GM21723 (cell line): ENCODE data around the gene SLC25A34.
"Not testable (repeated sequence)": the region's sequence is repeated elsewhere in the genome, so short reads cannot be mapped to it uniquely, and the experiment has no call there.

Source experiments
- ATAC-seq: cut with Tn5 transposase; IDR thresholded peaks from one replicate; pipeline ENCODE4 v1.9.1; 2021; ENCODE audit warnings: mild to moderate bottlenecking, moderate library complexity; ENCODE audit not compliant: unreplicated experiment

SLC25A34 gene

DNA sequence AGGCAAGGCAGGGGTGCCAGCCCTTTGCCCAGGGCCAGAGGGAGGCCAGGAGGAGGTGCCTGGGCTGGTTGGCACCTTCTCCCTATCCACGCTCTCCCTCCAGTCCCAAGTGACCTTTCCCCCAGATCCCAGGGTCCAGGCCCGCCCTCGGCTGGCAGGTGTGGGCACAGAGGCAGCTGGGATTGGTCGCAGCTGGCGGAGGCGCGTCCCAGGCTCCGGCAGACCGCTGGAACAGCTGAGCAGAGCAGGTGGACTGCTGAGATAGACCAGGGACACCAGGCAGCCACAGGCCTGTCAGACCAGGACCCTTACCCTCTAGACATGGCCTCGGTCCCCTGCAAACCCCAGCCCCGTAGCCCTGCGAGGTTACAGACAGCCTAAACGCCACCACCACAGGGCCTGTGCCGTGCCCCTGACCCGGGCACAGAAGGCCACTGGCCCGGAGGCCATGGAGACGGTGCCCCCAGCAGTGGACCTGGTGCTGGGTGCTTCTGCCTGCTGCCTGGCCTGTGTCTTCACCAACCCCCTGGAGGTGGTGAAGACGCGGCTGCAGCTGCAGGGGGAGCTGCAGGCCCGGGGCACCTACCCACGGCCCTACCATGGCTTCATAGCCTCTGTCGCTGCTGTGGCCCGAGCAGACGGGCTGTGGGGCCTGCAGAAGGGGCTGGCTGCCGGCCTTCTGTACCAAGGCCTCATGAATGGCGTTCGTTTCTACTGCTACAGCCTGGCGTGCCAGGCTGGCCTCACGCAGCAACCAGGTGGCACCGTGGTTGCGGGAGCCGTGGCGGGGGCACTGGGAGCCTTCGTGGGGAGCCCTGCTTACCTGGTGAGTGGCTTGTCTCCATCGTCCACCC, at the start of gene SLC25A34:
Gene SLC25A34 (plus strand): TSS at position 221 of the 854 bp plus-strand sequence. CDS start 228 bp downstream, at position 449.
- no peak for ATAC-seq

DNA sequence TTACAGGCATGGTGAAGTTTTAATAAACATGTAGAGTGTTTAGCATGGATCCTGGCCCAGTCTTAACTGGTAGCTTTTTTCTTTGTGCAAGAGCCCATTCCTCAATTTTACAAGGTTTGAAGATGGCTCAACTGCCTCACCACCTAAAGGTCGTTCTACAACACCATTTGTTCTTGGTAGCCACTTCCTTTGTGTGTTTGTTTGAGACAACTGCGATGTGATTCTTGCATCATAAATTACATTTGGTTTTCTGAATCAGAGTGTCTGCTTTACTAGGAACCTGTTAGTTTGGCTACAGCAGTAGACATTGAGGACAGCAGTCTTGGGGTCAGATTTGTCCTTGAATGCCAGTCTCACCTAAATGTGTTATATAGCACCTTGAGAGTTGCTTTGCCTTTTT, 48.6 kb upstream of the SLC25A34 start:
- ATAC-seq, result no peak

DNA sequence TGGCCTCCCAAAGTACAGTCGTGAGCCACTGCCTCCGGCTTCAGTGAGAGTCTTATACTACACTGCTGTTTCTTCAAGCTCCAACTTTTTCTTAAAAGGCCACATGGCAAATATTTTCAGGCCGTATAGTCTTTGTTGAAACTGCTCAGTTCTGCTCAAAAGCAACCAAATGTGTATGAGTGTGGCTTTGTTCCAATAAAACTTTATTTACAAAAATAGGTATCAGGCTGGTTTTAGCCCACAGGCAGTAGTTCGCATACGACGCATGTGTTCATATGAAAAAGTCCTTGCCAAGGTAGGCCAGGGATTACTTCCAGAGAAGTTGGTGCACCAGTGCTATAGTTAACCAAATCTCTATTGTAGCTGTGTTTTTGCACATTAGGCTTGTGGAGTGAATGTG, 45.7 kb upstream of the SLC25A34 start:
- no peak for ATAC-seq

DNA sequence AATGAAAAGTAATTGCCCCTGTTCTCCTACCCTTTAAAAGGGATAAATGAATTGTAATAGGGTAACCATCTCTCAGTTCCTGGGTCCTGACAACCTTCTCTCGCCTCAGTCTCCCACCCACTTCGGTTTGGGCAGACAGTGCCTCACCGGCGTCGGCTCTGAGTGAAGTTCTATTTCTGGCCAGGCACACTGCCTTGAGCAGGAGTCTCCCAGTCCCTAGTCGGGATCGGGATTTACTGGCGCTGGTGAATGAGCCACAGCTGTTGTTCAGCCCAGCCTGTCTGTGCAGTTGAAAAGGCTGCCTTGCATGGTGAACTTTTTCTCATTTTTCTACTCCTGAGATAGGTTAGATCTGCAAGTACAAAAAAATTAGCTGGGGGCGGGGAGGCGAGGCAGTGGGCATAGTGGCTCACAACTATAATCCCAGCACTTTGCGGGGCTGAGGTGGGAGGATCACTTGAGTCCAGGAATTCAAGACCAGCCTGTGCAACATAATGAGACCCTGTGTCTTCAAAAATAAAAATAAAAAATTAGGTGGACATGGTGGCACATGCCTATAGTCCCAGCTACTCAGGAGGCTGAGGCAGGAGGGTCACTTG, 44.5 kb upstream of the SLC25A34 start:
- no peak for ATAC-seq

DNA sequence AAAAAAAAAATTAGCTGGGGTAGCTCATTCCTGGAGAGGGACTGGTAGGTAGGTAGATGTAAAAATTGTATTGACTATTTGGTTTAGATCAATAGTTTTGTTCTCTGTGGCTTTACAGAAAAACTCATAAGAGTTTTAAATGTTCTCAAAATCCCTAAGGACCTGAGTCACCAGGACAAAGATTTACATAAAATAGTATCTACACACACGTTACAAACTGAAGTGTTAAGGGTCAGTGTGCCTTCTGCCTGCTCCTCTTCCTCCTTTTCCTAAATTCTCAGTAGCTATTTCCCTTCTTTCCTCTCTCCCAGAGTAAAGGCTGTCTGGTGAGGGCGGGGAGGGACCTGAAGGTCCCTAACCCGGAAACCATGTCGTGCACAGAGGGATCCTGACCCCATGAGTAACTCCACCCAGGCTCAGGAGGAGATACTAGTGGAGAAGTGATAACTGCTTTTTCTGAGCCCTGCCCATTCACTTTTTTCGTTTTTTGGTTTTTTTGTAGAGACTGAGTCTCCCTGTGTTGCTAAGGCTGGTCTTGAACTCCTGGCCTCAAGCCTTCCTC, 43.9 kb upstream of the SLC25A34 start:
- ATAC-seq, result no peak

DNA sequence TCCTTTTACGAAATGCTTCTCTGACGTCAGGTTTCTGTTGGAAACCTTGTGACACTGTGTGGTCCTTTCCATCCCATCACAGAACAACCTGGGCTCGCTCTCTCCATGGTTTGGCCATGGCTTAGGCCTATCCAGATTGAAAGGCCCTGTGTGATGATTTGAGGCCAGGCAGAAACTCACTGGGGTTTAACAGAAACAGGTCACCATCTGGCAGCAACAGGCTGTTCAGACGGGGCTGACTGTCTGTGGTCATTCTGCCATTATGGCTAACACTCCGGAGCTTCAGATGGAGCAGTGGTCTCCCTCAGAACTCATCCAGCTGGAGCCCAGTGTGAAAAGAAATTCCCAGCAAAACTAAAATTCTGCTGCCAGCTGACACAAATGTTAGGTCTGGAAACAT, 42.7 kb upstream of the SLC25A34 start:
- ATAC-seq, result no peak

DNA sequence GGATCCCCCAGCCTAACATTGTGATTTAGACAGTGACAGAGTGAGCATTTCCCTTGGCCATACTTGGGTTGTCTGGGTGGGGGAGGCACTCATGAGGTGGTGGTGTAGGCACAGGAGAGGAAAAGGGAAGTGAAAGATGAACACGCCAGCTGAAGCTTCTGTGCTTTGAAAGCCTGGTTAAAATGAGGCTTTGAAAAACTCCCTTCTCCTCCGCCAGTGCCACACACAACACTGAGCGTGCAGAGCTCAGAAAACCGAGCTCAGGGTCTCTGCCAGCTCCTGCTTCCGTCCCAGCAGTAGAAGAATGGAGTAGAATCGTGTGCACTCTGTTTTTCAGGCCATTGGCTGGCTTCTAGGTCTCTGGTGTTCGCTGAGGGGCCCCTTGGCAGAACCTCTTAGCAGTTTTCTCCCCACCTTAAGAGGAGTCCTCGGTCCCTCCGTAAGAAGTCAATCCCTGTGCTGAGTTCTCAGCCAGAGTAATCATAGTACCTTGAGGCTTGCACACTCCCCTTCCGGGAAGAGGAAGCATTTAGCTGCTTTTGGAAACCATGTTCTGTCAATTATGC, 39.0 kb upstream of the SLC25A34 start:
- peak; percentile 93 for ATAC-seq

DNA sequence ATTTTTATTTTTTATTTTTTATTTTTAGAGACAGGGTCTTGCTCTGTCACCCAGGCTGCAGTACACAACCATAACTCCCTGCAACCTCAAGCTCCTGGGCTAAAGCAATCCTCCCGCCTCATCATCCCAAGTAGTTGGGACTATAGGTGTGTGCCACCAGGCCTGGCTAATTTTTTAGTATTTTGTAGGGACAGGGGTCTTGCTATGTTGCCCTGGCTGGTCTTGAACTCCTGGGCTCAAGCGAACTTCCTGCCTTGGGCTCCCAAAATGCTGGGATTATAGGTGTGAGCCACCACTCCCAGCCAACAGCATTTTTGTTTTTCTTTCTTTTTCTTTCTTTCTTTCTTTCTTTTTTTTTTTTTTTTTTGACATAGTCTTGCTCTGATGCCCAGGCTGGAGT, 37.9 kb upstream of the SLC25A34 start:
- ATAC-seq, result no peak

DNA sequence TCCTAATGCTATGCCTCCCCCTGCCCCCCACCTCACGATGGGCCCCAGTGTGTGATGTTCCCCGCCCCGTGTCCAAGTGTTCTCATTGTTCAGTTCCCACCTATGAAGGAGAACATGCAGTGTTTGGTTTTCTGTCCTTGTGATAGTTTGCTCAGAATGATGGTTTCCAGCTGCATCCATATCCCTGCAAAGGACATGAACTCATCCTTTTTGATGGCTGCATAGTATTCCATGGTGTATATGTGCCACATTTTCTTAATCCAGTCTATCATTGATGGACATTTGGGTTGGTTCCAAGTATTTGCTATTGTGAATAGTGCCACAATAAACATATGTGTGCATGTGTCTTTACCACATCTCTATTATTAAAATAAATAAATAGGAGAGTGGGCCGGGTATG, 36.7 kb upstream of the SLC25A34 start:
- not testable (repeated sequence) for ATAC-seq

DNA sequence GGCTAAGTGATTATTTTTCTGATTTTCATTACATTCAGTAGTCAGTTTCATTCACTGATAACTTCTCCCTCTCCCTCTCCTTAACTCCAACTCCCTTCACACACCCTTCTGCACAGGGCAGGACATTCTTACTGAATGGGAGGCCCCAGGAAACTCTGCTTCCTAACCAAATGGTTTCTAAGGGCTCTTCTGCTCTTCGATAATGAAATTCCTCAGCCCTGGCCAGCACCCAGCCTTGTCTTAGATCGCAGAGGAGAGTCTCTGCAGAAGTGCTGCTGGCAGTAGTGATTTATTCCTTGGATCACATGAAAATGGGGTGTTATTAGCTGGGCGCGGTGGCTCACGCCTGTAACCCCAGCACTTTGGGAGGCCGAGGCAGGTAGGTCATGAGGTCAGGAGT, 35.5 kb upstream of the SLC25A34 start:
- ATAC-seq, result no peak

DNA sequence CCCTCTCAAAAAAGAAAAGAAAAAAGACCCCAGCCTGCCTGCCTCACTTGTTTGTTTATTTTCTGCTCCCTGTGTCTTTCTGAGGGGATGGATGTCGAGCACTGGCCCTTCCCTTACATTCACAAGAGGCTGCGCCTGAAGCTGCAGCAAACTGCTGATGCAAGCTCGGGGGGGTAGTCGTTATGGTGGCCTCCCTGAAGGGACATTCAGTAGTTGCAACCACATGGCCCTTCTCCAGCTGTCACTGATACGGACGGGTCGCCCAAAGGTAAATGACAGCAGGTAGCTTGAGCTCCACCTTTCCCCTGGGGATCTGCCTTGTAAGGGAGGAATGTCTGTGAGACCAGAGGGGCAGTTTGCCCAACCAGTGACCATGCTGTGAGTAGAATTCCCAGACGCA, 34.3 kb upstream of the SLC25A34 start:
- no peak for ATAC-seq

DNA sequence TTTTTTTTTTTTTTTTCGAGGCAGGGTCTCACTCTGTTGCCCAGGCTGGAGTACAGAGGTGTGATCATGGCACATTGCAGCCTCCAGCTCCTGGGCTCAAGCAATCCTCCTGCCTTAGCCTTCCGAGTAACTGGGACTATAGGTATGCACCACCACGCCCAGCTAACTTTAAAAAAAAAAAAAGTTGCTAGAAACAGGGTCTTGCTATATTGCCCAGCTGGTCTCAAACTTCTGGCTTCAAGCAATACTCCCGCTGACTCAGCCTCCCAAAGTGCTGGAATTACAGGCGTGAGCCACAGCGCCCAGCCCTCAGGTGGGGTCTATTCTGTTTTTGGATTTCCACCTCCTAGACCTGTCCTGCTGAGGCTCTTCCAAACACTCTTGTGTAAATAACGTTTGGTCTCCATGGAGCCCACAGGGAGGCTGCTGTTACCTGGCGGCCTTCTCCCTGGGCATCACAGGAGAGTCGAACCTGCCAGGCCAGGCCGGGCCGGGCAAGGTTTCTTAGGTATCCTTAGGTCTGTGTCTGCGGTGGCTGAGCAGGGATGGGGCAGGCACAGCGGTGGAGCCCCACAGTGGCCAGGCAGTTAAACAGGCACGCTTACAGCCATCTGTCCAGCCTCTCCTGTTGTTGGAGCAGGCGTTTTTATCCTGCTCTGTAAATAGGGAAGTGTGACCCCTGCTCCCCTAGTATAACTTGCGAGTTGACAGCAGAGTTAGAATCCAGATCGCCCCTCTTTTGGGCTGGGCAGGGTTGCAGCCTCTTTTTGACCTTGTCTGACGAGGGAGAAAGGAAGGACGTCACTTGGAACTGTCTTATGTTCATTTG, 33.1 kb upstream of the SLC25A34 start:
- no peak for ATAC-seq

DNA sequence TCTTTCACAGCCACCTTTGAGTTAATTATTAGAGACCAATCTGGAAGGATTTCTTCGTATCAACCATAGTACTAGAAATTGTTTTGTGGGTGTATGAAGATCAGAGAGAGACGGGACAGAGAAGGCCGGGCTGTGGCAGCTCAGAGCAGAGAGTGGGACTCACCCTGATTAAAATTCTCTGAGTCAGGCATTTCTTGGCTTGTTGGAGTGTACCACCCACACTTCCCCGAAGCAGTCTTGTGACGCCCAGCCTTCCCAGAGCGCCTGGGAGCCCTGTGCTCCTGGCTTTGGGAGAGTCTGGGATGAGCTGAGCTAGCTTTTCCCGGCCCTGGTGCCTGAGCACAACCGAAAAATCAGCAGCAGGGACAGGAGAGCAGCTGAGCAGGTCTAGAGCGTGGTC, 32.5 kb upstream of the SLC25A34 start:
- ATAC-seq, result no peak

DNA sequence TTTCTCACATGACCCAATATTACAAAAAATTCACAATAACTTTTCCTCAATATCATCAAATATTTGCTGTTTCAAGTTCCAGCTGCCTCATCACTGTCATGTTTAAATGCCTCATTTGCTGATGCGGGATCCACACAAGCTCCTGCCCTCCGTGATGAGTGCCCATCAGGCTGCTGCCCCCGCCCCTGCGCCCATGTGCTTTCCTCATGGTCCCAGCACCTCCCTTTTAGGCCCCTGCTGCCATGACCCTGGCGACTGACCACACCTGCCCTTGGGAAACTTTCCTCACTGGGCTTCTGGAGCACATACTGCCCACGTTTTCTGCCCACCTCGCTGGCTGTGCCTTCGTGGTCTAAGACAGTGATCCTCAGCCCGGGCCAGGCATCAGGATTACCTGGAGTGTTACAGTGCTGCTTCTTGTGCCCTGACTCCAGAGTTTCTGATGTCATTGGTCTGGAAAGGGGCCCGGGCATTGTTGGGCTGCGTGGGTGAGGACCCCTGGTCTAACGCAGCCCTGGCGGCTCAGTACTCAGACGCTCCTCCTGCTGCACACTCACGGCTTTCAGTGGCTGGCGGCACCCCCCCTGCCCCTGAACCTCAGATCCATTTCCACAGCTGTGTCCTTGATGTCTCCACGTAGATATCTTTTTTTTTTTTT, 31.4 kb upstream of the SLC25A34 start:
- no peak for ATAC-seq

DNA sequence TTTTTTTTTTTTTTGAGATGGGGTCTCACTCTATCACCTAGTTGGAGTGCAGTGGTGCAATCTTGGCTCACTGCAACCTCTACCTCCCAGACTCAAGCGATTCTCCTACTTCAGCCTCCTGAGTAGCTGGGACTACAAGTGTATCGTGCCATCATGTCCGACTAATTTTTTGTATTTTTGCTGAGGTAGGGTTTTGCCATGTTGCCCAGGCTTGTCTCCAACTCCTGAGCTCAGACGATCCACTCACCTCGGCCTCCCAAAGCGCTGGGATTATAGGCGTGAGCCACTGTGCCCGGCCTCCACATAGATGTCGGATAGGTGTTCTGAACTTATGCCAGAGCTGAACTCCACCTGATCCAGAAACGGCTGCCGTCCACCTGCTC, 30.9 kb upstream of the SLC25A34 start:
- no peak for ATAC-seq

DNA sequence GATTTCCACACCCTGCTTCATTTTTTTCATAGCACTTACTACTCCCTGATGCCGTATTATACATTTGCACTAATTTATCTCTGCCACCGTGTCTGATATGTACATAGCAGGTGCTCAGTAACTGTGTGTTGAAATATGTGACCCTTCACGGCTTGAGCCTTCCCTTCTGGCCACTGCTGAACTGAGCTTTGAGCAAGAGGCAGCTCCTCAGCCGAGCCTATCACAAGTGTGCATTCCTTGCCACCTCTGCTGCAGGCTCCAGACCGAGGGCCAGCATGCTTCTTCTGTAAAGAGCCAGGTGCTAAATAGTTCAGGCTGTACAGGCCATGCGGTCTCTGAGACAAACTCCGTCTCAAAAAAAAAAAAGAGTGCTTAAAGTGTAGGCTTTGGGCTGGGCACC, 29.3 kb upstream of the SLC25A34 start:
- no peak for ATAC-seq

DNA sequence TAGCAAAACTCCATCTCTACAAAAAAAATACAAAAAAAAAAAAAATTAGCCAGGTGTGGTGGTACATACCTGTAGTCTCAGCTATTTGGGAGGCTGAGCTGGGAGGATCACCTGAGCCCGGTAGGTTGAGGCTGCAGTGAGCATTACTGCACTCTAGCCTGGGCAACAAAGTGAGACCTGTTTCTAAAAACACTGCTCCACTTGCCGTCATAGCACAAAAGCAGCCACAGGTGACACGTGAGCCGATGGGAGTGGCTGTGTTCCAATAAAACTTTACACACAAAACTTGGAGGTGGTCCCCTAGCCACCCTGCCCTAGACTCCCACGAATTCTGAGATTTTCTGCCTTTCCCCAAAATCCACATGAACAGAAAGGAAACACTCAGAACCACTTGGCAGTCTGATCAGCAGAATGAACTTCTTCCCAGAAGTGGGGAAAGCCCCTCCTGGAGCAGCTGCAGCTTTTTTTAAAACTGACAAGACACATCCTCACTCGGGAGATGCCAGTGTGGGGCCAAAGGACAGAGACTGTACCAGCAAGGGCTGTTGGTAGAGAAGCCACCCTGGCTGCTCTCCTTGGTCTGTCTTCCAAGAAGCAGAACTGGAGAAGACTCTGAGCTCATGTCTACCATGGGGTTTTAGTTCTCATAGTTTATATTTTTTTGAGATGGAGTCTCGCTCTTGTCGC, 28.7 kb upstream of the SLC25A34 start:
- ATAC-seq, result no peak

DNA sequence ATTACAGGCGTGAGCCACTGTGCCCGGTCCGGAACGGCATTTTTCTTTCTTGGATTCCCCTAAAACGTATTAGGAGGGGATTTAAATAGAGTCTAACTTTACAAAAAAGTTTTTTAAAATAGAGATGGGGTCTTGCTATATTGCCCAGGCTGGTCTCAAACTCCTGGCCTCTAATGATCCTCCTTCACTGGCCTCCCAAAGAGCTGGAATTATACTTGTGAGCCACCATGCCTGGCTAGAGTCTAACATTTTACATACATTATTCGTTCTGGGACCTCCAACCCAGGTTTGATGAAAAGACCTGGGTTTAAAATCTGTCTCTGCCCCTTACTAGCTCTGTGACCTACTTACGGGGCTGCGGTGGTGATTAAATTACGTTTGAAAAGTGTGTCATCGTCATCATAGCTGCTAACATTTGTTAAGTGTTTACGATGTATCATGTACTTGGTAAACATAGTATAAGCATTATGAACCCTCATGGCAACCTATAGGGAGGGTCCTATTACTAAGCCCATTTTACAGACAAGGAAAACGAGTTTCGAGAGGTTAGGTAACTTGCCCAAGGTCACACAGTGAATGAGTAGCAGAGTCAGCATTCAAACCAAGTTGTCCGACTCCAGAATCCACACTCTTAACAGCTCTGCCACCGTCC, 27.4 kb upstream of the SLC25A34 start:
- ATAC-seq, result no peak

DNA sequence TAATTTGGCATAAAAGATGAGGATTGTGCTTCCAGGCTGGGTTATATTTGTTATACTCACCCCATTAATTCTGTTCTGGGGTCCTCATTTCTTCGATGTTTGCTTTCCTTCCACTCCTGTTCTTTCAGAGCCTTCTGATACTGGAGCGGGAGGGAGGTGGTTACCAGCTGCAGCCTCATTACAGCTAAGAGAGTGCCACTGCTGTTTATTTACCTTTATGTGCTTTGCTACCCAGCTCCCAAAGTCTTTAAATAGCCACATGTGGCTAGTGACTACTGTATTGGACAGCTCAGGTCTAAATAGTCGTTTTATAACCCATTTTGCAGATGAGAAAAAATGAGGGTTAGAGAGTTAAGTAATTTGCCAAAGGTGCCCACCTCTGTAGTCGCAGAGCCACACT, 26.8 kb upstream of the SLC25A34 start:
- ATAC-seq, result no peak
